ENCODE measurements around the gene SHROOM3. TPM values are rescaled to one million over a fixed set of nuclear protein-coding genes. Genes with fewer than 3 reads are reported as not detected.

The SHROOM3 gene
- total RNA-seq, 4 donors from 2014 or later, result 44.4 to 101 (median 88.5) TPM

DNA sequence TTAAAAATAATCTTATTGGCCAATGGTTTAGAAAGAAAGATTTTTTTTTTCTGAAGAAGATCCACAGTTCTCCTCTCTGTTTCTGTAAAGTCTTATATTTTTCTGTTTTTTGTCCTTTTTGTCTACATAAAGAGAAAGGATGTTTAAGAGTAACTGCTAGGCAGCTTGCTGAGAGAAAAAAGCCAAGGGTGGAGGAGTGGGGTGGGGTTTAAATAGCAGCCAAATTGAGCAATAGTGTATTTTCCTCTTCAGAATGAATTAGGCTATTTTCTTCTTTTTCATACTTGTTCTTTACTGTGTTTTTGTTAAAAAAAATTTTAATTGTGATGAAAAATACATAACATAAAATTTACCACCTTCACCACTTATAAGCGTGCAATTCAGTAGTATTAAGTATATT lies 238.3 kb downstream of the SHROOM3 start:
- TF ChIP-seq, protein P1, sequence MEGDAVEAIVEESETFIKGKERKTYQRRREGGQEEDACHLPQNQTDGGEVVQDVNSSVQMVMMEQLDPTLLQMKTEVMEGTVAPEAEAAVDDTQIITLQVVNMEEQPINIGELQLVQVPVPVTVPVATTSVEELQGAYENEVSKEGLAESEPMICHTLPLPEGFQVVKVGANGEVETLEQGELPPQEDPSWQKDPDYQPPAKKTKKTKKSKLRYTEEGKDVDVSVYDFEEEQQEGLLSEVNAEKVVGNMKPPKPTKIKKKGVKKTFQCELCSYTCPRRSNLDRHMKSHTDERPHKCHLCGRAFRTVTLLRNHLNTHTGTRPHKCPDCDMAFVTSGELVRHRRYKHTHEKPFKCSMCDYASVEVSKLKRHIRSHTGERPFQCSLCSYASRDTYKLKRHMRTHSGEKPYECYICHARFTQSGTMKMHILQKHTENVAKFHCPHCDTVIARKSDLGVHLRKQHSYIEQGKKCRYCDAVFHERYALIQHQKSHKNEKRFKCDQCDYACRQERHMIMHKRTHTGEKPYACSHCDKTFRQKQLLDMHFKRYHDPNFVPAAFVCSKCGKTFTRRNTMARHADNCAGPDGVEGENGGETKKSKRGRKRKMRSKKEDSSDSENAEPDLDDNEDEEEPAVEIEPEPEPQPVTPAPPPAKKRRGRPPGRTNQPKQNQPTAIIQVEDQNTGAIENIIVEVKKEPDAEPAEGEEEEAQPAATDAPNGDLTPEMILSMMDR (IDR thresholded peaks at IDR 0.05), result no peak
- H3K9me3 ChIP-seq, result no peaks in the 10 kb centered on the region
- no peak for DNase-seq (ENCODE audit: extremely low spot score)
- intact Hi-C loops (cut with DNase I), result no loop called here
- H3K27ac ChIP-seq (replicated peaks in 1 of 4), result no peak overlapping the region
- no peaks in the 10 kb centered on the region for H3K27me3 ChIP-seq
- no peaks in the 10 kb centered on the region for H3K4me1 ChIP-seq
- H3K4me3 ChIP-seq, result no peak overlapping the region
- 95% methylated on average over 1 of the region's 1 CpG for WGBS
- no peaks in the 10 kb centered on the region for H3K36me3 ChIP-seq

DNA sequence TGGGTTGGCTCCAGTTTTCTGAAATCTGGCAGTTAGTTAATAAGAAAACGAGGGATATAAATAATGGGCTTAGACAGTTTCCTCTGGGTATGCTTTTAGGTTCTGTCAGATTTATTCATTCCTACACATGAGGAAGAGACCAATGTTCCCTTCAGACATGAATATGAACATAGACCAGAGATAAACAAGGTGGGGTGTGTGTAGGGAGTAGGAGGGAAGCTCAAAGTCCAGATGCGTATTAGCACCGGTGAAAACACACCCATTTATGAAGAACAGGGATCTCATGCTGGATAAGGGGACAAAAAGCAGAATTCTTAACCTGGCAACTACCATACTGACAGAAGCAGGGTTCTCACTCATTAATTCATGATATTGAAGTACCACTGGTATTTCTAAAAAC lies 240.0 kb downstream of the SHROOM3 start:
- no peak overlapping the region for H3K27ac ChIP-seq (replicated peaks in 1 of 4)
- no peaks in the 10 kb centered on the region for H3K36me3 ChIP-seq
- WGBS, result 85% methylated on average over 3 of the region's 3 CpGs

GRCh38 chr4:76677571-76678326 lies 242.7 kb downstream of the SHROOM3 start:
- no peak for DNase-seq (ENCODE audit: extremely low spot score)
- Histone ChIP-seq H3K36me3 (no peaks in the 10 kb centered on the region), H3K27ac (replicated peaks in 1 of 4) (peak overlapping the region in 2 of 4 donors; percentile 21 to 22), H3K27me3 (no peaks in the 10 kb centered on the region), H3K9me3 (no peaks in the 10 kb centered on the region), H3K4me3 (no peak overlapping the region), H3K4me1 (peaks cover 0 to 14% (median 7%) of the 10 kb centered on the region in 4 donors)
- intact Hi-C loops (cut with DNase I), result no loop called here
- no peak for TF ChIP-seq POLR2A (IDR thresholded peaks at IDR 0.05; ENCODE audit: low read depth)
- TF ChIP-seq, protein P1 (IDR thresholded peaks at IDR 0.05), result no peak
- no peak for TF ChIP-seq EP300 (IDR thresholded peaks at IDR 0.05)
- TF ChIP-seq POLR2AphosphoS5 (IDR thresholded peaks at IDR 0.05), result no peak
- 85% methylated on average over 7 of the region's 7 CpGs for WGBS

More for the DNA sequence above, 240.0 kb downstream of the SHROOM3 start:
- Histone ChIP-seq H3K4me1 (no peaks in the 10 kb centered on the region), H3K9me3 (no peaks in the 10 kb centered on the region), H3K27me3 (no peaks in the 10 kb centered on the region), H3K4me3 (no peak overlapping the region)
- TF ChIP-seq, protein P1 (IDR thresholded peaks at IDR 0.05), result no peak
- TF ChIP-seq POLR2A (IDR thresholded peaks at IDR 0.05; ENCODE audit: low read depth) (no peak), POLR2AphosphoS5 (IDR thresholded peaks at IDR 0.05) (no peak), EP300 (IDR thresholded peaks at IDR 0.05) (no peak)
- DNase-seq (ENCODE audit: extremely low spot score), result no peak
- intact Hi-C loops (cut with DNase I), result no loop called here

DNA sequence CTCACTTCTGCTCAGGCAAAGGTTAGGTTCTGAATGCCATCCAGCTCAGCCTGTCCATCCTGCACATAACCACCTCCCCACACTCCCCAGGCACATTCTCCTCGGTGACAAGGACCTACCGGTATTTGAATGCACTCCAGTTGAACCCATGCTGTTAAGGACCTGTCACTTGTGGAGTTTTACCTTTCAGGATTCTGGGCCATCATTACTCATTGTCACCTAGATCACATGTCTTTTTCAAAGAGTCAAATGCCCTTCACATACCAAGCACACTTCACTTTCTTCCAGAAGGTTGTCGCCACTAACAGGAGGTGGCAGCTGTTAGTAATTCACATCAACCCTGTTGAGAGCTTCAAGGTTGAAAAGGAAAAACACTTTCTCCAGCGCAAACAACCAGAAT lies 244.7 kb downstream of the SHROOM3 start:
- WGBS, result 91% methylated on average over 4 of the region's 4 CpGs
- H3K9me3 ChIP-seq, result no peaks in the 10 kb centered on the region
- TF ChIP-seq POLR2A (IDR thresholded peaks at IDR 0.05; ENCODE audit: low read depth) (no peak), EP300 (IDR thresholded peaks at IDR 0.05) (no peak), POLR2AphosphoS5 (IDR thresholded peaks at IDR 0.05) (no peak)
- TF ChIP-seq, protein P1 (IDR thresholded peaks at IDR 0.05), result no peak
- peaks cover 0 to 14% (median 7%) of the 10 kb centered on the region in 4 donors for H3K4me1 ChIP-seq
- H3K27ac ChIP-seq (replicated peaks in 1 of 4), result no peak overlapping the region
- H3K27me3 ChIP-seq, result no peaks in the 10 kb centered on the region
- DNase-seq (ENCODE audit: extremely low spot score), result no peak
- intact Hi-C loops (cut with DNase I), result no loop called here
- no peak overlapping the region for H3K4me3 ChIP-seq
- H3K36me3 ChIP-seq, result no peaks in the 10 kb centered on the region

DNA sequence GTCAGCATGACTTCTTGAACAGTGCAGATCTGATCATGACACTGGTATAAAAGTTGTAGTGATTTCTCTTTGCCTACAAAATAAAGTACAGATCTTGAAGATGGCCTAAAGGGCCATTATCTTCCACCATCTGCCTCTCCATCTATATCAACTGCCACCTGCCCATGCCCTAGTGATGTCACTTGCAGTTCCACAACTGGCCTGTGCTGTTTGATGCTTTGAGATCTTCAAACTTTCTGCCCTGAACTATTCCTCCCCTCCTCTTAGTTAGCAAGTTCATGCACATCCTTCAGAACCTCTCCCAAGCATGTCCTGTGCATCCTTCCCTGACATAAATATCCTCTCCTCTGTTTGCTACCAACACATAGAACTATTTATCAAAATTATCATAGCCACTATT lies 245.9 kb downstream of the SHROOM3 start:
- no peaks in the 10 kb centered on the region for H3K36me3 ChIP-seq
- intact Hi-C loops (cut with DNase I), result no loop called here
- H3K9me3 ChIP-seq, result no peaks in the 10 kb centered on the region
- TF ChIP-seq POLR2A (IDR thresholded peaks at IDR 0.05; ENCODE audit: low read depth), result no peak
- TF ChIP-seq POLR2AphosphoS5 (IDR thresholded peaks at IDR 0.05), result no peak
- no peak for TF ChIP-seq EP300 (IDR thresholded peaks at IDR 0.05)
- H3K27me3 ChIP-seq, result no peaks in the 10 kb centered on the region
- H3K27ac ChIP-seq (replicated peaks in 1 of 4), result no peak overlapping the region
- no peak overlapping the region for H3K4me3 ChIP-seq
- peaks cover 0 to 14% (median 7%) of the 10 kb centered on the region in 4 donors for H3K4me1 ChIP-seq
- no peak for DNase-seq (ENCODE audit: extremely low spot score)

Measured in esophagus muscularis mucosa (tissue), 4 donors.